HFF-Myc (cell line): ENCODE measurements around the gene MRPL10.

Experiments used
- DNase-seq: peaks from one replicate; pipeline ENCODE4 v3.0.0-alpha.2; 2011; ENCODE audit warnings: low read depth; ENCODE audit errors: extremely low read depth
- H3K4me3 ChIP-seq: replicated peaks from 2 replicates; pipeline ENCODE4 v1.5.1; 2011; ENCODE audit warnings: low read depth, mild to moderate bottlenecking, control low read depth, low read length
- TF ChIP-seq, protein P1 (sequence below): IDR thresholded peaks from 2 replicates; pipeline ENCODE4 v1.5.1; 2012; ENCODE audit warnings: mild to moderate bottlenecking, low read depth, low read length, control low read depth; ENCODE audit errors: missing control alignments

Gene MRPL10

DNA sequence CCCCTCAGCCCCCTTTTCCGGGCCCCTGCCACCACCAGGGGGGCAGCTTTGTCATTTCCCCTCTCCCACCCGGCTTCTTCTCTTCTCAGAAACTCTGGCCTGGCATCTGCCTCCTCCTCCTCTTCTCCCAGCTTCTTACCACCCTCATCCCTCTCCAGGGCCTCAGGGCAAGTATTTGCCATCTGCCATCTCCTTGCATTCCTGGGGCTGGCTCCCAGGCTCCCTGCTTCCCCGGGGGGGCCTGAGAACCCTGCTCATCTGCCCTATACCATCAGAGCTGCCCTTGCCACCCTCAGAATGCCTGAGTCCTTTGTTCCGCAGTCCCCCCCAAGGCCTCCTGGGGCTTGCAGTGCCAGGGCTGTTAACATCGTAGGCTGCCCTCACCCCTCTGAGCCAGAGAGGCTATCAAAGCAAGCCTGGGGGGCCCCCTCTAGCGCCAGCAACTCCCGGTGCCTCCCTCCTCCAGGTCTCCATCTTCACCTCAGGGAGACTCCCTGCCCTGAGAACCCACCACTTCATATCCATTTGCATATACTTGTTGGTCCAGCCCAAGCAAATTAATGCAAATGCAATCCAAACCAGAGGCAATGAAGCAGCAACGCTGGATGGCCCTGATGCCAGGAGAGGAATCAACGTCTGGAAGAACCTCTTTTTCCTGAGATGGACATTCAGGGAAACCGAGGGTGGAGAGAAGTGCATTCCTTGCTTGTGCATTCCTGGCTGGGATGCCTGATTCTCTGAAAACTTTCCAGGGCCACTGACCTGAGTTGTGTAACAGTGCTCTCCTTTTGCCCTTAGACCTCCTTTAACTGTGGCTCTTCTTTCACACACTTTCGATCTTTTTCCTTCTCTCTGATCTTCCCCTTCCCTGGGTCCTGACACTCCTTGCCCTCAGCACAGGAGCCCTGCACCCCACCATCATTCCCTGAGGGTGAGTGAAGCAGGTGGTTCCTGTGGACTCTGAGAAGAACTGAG is 44.0 kb upstream of the MRPL10 start:
- TF ChIP-seq, protein P1, sequence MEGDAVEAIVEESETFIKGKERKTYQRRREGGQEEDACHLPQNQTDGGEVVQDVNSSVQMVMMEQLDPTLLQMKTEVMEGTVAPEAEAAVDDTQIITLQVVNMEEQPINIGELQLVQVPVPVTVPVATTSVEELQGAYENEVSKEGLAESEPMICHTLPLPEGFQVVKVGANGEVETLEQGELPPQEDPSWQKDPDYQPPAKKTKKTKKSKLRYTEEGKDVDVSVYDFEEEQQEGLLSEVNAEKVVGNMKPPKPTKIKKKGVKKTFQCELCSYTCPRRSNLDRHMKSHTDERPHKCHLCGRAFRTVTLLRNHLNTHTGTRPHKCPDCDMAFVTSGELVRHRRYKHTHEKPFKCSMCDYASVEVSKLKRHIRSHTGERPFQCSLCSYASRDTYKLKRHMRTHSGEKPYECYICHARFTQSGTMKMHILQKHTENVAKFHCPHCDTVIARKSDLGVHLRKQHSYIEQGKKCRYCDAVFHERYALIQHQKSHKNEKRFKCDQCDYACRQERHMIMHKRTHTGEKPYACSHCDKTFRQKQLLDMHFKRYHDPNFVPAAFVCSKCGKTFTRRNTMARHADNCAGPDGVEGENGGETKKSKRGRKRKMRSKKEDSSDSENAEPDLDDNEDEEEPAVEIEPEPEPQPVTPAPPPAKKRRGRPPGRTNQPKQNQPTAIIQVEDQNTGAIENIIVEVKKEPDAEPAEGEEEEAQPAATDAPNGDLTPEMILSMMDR, result no peak
- DNase-seq, result no peak
- no peak overlapping the region for H3K4me3 ChIP-seq

DNA sequence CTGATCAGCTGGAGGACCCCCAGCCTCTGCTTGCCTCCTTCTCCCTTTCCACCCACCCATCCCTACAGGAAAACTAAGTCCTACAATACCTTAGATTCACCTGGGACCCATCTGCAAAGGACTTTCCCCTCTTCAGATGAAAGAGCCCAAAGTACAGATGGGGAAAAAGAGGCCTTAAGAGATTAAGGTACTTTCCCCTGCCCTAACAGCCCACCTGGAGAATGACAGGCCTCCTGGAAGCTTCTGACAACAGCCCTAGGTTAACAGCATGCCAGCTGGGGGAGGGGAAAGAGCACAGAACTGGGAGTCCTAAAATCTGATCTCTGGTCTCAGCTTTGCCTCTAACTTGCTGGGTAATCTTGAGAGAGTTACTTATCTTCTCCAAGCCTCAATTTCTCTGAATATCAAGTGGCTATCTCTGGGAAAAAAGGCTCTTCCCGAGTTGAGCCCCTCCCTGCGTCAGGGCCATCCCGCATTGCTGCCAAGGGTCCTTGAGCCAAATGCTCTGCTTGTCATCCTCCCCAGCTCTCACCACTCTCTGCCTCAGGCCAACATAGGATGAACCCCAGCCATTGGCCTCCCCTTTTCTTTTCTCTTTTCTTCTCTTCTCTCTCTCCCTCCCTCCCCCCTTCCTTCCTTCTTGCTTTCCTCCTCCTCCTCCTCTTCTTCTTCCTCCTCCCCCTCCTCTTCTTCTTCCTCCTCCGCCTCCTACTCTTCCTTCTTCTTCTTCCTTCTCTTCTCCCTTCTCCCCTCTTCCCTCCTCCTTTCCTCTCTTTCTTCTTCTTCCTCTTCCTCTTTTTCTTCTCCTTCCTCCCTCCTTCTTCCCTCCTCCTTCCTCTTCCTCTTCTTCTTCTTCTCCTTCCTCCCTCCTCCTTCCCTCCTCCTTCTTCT is 42.1 kb upstream of the MRPL10 start:
- DNase-seq, result no peak
- H3K4me3 ChIP-seq, result no peak overlapping the region
- TF ChIP-seq, protein P1, result no peak

DNA sequence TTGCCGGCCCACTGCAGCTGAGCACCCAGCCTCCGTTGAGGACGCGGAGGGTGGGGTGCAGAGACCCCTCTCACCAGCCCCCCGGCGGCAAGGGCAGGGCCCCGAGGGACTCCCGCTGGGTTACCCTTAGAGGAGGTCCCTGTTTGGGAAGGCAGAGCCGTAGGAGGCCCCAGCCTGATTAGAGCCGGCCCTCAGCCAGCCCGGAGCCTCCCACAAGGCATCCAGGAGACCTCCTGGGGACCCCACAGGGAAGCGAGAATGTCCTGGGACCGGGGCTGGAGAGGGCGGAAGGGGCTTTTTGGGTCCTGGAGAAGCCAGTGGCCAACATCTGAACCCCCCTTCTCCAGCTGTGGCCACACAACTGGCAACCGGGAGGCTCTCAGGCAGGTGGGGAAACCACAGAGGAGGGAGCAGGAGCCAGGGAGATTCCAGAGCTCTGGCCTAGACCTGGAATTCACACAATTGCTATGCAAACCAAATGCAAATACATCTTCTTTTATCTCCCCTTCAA is 41.4 kb upstream of the MRPL10 start:
- no peak for DNase-seq
- TF ChIP-seq, protein P1, result no peak
- H3K4me3 ChIP-seq, result no peak overlapping the region

DNA sequence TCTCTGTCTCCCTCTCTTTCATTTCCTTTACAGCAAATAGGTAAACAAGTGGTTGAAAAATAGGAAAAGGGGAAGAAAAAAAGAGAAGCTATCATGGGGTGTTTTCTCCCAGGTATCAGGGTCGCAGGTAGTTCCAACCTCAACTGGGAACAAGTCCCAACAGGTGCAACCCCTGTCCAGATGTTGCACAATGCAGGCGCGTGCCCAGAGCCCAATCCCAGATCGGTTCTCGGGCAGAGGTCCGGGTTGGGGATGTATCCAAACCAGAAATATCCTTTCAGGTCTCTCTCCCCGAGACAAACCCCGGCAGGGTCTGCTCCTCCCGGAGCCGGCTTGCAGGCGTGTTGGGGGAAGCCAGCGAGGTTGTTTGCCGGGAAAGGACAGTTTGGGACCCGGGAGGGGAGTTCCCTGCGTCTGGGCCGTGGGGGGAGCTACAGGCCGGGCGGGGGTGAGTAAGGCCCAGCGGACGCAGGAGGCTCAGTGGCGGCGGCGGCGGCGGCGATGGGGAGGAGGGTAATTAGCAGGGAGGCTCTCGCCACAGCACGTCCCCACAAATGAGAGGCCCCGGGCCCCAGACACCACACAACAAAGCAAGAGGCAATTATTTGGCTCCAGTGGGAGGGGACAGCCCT is 40.8 kb upstream of the MRPL10 start:
- no peak overlapping the region for H3K4me3 ChIP-seq
- no peak for DNase-seq

DNA sequence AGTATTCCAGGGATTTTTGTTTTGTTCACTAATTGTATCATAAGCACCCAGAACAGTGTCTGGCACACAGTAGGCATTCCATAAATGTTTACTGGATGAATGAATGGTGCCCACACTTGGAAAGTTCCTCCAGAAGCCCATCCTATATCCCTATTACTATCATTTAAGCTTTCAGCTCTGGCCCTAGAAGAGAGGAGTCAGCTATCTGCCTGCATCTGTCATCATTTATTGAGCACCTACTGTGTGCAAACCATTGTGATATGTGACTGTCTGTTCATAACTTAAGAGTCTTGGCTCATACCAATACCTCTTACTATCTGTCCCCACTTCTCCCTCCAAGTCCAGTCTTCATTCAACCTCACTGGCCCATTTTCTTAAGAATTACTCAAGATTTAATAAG is 39.7 kb upstream of the MRPL10 start:
- no peak for DNase-seq
- TF ChIP-seq, protein P1, result no peak
- no peak overlapping the region for H3K4me3 ChIP-seq

More for the DNA sequence above, 40.8 kb upstream of the MRPL10 start:
- TF ChIP-seq, protein P1, result no peak

DNA sequence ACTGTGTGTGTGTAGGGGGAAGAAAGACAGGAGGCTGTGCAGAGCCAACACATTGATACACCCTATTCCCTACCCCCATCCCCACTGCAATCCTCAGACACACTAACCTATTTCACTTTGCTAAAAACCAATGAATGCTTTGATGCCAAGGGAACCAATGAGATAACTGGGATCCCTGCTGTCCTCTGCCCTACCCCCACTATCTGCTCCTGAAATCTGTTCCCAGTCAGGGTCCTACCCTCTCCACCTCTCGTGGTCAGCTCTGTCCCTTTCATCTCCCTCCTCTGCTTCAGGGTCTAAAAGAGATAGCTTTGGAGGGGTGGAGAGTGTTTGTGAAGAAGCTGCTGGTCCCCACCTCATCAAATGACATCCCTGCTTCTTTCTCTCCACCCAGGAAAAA is 38.7 kb upstream of the MRPL10 start:
- H3K4me3 ChIP-seq, result no peak overlapping the region
- no peak for DNase-seq
- TF ChIP-seq, protein P1, result no peak
